HG03457 (cell line): ENCODE results near the gene RAB3A.

Source experiments
- ATAC-seq: cut with Tn5 transposase; IDR thresholded peaks from one replicate; pipeline ENCODE4 v1.9.1; 2021; ENCODE audit warnings: moderate number of reproducible peaks; ENCODE audit not compliant: unreplicated experiment

The RAB3A gene, protein sequence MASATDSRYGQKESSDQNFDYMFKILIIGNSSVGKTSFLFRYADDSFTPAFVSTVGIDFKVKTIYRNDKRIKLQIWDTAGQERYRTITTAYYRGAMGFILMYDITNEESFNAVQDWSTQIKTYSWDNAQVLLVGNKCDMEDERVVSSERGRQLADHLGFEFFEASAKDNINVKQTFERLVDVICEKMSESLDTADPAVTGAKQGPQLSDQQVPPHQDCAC

DNA sequence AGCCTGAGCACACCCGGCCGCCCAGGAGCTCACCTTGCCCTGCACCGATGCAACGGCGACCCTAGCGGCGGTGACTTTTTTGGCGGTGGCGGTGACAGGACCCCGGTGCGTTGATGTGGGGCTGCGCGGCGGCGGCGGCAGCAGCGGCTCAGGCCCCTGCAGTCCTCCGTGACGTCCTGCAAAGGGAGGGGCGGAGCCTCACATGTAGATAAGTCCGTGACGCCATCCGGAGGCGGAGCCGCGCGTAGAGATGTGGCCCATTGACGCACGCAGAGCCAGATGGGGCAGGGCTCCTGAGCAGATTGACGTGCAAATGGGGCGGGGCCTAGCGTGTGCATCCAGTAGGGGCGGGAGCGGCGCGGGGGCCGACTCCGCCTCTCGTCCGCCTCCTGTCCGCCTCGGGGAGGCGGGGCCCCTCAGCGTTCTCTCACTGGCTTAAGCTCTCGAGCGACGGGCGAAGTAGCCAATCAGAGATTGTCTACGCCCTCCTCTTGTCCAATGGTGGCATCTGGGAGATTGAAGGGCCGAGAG, at the start of gene RAB3A:
Gene RAB3A (minus strand): TSS at position 180 of the 531 bp plus-strand sequence. CDS start 1,302 bp downstream, outside the sequence.
- ATAC-seq, result peak; percentile 84

- no peak for ATAC-seq
These were observed 49.3 kb upstream of the RAB3A start for GRCh38 chr19:18253130-18253529.

DNA sequence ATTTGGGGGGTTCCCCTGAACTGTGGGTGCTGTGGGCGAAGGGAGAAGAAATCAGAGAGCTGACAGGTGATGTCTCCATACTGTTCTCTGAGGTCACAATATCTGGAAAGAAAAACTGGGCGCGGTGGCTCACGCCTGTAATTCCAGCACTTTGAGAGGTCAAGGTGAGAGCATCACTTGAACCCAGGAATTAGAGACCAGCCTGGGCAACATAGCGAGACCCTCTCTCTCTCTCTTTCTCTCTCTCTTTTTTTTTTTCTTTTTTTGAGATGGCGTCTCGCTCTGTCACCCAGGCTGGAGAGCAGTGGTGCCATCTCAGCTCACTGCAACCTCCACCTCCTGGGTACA, 48.5 kb upstream of the RAB3A start:
- no peak for ATAC-seq

DNA sequence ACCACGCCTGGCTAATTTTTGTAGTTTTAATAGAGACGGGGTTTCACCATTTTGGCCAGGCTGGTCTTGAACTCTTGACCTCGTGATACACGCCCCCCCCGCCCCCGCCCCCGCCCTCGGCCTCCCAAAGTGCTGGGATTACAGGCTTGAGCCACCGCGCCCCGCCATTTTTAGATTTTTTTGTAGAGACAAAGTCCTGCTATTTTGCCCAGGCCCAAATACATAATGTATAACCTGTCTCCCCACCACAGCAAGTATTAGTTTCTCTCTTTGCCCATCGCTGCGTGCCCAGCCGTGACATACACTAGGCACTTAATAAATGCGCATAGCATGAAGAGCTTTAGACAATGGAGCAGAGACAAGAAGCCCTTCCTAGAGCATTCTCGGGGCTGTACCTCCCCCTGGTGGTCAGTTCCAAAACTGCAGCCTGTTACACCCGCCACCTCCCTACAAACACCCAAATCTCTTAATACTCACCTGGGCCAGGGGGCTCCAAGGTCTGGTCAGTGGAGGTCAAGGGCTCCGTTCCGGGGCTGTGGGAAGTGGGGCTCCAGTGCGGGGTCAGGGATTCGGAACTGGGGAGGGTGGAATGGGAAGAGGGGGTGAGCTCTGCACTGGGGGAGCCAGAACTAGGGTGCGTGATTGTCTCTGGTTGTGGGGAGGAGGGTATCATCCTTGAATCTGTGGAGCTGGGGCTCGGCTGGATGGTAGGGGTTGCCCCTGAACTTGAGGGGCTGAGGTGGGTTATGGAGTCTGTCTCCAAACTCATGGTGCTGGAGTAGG, 47.9 kb upstream of the RAB3A start:
- ATAC-seq, result no peak

- ATAC-seq, result no peak
These were observed 46.0 kb upstream of the RAB3A start for GRCh38 chr19:18249834-18250233.

GRCh38 chr19:18245297-18245696, 41.5 kb upstream of the RAB3A start:
- no peak for ATAC-seq

DNA sequence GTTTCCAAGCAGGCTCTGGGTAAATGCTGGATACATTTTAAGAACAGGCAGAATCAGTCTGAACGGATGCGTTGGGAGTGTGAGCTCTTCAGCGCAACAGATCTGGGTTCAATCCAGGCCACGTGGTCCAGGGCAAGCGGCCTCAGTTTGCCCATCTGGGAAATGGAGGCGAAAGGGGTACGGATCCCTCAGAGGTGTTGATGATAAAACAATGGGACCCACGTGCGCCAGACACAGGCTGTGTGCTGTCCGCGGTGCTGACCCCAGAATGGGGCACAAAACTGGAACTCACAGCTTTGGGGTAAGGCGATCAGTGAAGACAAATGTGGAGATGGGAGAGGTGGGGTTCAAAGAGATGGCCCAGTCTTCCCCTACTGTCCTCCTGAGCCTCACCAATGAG, 35.5 kb upstream of the RAB3A start:
- no peak for ATAC-seq

DNA sequence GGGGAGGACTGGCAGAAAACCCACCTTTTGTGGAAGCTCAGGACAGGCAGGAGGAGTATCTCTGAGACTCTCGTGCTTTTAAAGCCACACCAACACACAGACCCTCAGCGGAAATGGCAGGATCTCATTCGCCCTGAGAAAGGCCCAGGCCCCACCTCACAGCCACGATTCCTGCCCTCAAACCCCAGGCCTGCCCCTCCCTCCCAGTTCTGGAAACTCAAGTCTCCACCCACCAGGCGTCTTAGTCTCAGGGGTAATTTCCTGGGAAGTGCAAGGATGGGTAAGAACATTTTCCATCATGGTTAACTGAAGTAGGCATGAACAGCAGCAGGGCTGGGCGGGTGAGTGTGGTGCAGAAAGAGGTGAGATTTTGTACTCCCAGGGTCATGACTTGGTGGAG, 30.4 kb upstream of the RAB3A start:
- ATAC-seq, result no peak

- ATAC-seq, result no peak
These were observed 29.5 kb upstream of the RAB3A start for GRCh38 chr19:18233224-18233825.

- no peak for ATAC-seq
These were observed 28.8 kb upstream of the RAB3A start for GRCh38 chr19:18232540-18233223.

DNA sequence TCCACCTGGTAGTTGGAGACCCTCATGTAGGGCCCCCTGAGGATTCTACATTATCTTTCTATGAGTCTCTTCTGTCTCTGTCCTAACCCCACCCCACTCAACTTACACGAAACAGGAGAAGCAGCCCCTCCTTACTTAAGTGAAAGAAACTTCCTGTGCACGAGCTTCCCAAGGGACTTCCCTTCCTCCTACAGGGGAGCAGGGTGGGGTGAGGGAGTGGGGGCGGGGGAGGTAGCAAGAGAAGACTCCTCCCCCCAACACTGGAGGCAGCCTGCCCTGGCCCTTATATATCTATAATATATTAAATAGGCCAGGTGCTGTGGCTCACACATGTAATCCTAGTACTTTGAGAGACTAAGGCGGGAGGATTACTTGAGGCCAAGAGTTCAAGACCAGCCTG, 27.9 kb upstream of the RAB3A start:
- ATAC-seq, result no peak

DNA sequence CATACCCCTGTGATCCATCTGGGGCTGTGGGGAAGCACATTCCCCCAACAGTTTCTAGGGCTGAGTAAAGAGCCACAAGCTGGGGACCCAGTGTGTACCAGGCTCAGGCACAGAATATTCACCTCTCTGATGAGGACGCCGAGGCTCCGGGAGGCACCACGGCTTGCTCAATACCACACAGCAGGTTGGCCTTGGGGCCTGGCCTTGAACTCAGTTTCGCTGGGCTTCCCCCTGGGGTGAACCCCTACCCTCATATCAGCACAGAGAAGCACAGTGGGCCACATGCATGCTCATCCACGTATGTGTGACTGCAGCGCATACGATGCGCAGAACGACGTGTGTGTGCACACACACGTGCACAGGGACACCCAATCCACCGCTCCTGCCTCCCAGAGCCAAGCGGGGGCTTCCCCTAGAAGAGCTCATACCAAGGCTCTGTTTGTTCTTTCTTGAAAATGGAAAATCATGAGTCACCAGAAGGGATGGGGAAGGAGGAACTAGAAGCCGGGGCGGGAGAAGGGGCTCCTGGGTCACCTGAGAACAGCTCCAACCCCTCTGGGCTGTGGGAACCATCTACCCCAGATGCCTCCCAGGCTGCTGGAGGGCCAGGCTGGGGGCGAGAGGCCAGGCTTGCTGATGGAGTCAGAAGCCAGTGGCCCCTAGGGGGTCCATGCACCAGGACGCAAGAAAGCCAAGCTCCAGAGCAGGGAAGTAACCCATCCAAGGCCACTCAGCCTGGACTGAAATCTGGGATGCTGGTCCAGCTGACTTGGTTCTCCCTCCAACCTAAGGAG, 27.3 kb upstream of the RAB3A start:
- no peak for ATAC-seq

DNA sequence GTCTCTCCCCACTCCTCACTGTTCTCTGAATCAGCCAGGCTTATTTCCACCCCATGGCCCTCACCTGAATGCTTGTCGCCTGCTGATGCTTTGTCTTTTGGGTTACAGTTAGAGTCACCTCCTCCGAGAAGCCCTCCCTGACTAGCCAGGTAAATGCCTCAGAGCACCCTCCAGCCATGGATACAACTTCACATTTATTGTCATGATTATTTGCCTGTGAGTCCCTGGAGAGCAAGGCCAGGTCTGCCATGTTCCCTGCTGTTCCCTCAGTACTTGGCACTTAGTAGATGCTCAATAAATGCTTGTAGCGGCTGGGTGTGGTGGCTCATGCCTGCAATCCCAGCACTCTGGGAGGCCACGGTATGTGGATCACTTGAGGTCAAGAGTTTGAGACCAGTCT, 26.1 kb upstream of the RAB3A start:
- no peak for ATAC-seq

- no peak for ATAC-seq
These were observed 25.6 kb upstream of the RAB3A start for GRCh38 chr19:18229474-18229873.

GRCh38 chr19:18227781-18228271, 24.0 kb upstream of the RAB3A start:
- no peak for ATAC-seq

- ATAC-seq, result no peak
These were observed 23.3 kb upstream of the RAB3A start for GRCh38 chr19:18226956-18227780.

DNA sequence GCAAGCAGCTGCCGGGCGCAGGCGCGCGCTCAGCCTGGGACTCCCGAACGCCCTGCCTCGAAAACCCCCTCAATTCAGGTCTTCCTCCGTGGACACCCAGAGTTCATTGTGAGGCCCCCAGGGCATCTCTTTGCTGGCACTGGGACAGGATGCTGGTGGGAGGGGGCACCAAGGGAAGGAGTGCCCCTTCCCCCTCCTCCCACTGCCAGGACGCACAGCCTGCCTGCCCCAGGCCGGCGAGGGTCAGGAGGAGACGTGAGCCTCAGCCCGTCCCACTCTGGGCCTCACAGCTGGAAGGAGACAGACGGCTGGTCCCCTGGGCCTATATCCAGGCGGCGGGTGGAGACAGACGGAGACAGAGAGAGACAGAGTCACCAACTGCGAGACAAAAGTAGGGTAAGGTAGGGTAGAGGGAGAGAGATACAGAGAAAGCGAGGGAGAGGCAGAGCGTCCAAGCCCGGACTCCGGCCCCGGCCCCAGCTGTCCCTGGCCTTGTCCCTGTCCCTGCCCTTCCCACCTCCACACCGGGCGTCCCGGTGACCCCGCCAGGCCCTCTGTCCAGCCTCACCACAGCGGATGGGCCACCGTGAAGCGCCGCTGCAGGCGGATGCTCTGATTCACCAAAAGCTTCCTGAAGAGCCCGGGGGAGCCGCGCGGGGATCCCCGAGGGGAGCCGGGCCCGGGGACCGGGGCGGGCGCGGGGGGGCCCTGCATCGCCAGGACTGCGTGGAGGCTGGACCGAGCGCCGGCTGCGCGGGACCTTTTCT, 22.0 kb upstream of the RAB3A start, which contains the start of gene PDE4C:
Gene PDE4C (minus strand): TSS at position 737 of the 767 bp plus-strand sequence. CDS start 23 bp downstream, at position 714.
- no peak for ATAC-seq

DNA sequence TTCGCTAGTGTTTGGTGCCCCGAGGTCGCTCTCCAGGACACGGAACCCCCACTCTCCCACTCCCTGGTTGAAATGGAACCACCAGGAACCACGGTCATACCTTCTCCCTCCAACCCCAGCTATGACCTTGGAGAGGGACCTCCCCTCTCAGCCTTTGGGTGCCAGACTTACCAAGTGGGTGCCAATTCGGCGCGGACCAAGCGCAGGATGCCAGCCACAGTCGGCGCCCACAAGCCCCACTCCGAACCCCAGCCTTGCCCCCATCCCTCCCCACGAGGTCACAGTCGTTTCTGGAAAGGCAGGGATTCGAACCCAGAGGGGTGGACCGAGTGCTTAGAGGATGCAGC, 21.5 kb upstream of the RAB3A start:
- ATAC-seq, result no peak
